Smooth muscle cell (in vitro differentiated cells): Measurements from ENCODE around the gene INHA. TPM values are rescaled to one million over a fixed set of nuclear protein-coding genes. Genes with fewer than 3 reads are reported as not detected.

Experiments used
- DNase-seq: peaks from one replicate; lab custom pipeline; 2025; ENCODE audit not compliant: unreplicated experiment; lab: John Stamatoyannopoulos, UW
- H2AFZ ChIP-seq: fragments of 200-600 bp; sonication (generic); 2 replicates; pipeline ENCODE4 v1.6.0; 2016; ENCODE audit warnings: antibody characterized with exemption, low read depth, mild to moderate bottlenecking
- H3F3A ChIP-seq: fragments of 200-600 bp; sonication (generic); 2 replicates; pipeline ENCODE4 v1.6.0; 2017; ENCODE audit warnings: antibody characterized with exemption, low read depth
- H3K27ac ChIP-seq: fragments of 200-600 bp; sonication (generic); 2 replicates; pipeline ENCODE4 v1.5.1; 2016; ENCODE audit warnings: low read depth, mild to moderate bottlenecking
- H3K27me3 ChIP-seq: fragments of 200-600 bp; sonication (generic); 2 replicates; pipeline ENCODE4 v1.6.1; 2016; ENCODE audit warnings: low read depth, mild to moderate bottlenecking
- H3K36me3 ChIP-seq: fragments of 200-600 bp; sonication (generic); 2 replicates; pipeline ENCODE4 v1.5.1; 2016; ENCODE audit warnings: low read depth
- H3K4me1 ChIP-seq: fragments of 200-600 bp; sonication (generic); 2 replicates; pipeline ENCODE4 v1.5.1; 2016; ENCODE audit warnings: low read depth
- H3K4me2 ChIP-seq: fragments of 200-600 bp; sonication (generic); 2 replicates; pipeline ENCODE4 v1.6.0; 2016; ENCODE audit warnings: mild to moderate bottlenecking
- H3K4me3 ChIP-seq: fragments of 200-600 bp; sonication (generic); 2 replicates; pipeline ENCODE4 v1.5.1; 2016; ENCODE audit warnings: mild to moderate bottlenecking
- H3K79me2 ChIP-seq: fragments of 200-600 bp; sonication (generic); 2 replicates; pipeline ENCODE4 v1.6.0; 2016; ENCODE audit warnings: low read depth, mild to moderate bottlenecking
- H3K9ac ChIP-seq: fragments of 200-600 bp; sonication (generic); 2 replicates; pipeline ENCODE4 v1.6.0; 2016; ENCODE audit warnings: low read depth
- H3K9me3 ChIP-seq: fragments of 200-600 bp; sonication (generic); replicated peaks from 2 replicates; pipeline ENCODE4 v1.5.1; 2016; ENCODE audit warnings: low read depth
- H4K20me1 ChIP-seq: fragments of 200-600 bp; sonication (generic); 2 replicates; pipeline ENCODE4 v1.6.0; 2016; ENCODE audit warnings: low read depth
- CTCF ChIP-seq: fragments of 200-600 bp; sonication (generic); IDR thresholded peaks from 2 replicates; pipeline ENCODE4 v1.5.1; 2017; ENCODE audit warnings: borderline replicate concordance, mild to moderate bottlenecking, antibody characterized with exemption; ENCODE audit not compliant: insufficient read depth, poor library complexity, severe bottlenecking
- WGBS: methylation state at CpG from one replicate; pipeline ENCODE4 v1.1.7; 2016; ENCODE audit warnings: low lambda C conversion rate; 5-methylcytosine and 5-hydroxymethylcytosine counted together
- polyA plus RNA-seq: library from polyadenylated mRNA; unstranded; fragments of >200 nt; fragmentation: Nextera tagmentation; extraction: Ambion mirVana; gene quantifications from 2 replicates; pipeline ENCODE4 v1.2.1, GENCODE V29; 2016
- total RNA-seq: library from RNA; depleted of rRNA; stranded (reverse); fragments of >200 nt; gene quantifications from 2 replicates; pipeline ENCODE4 v1.2.3, GENCODE V29; 2014

Gene INHA
- total and polyA plus RNA-seq, 2 experiments from 2014 or later = 4.0 to 4.3 TPM

- 98% methylated on average over 18 of the region's 18 CpGs for WGBS
- H4K20me1 ChIP-seq = peaks cover 4% of the 10 kb centered on the region
- H3K27ac ChIP-seq = no peak overlapping the region
- H3K9ac ChIP-seq = no peak overlapping the region
- no peaks in the 10 kb centered on the region for H3K9me3 ChIP-seq
- no peaks in the 10 kb centered on the region for H3K36me3 ChIP-seq
- no peak for DNase-seq
- no peak overlapping the region for H2AFZ ChIP-seq
- H3F3A ChIP-seq = no peaks in the 10 kb centered on the region
- no peak for TF ChIP-seq CTCF
- H3K4me3 ChIP-seq = no peak overlapping the region
- H3K79me2 ChIP-seq = no peaks in the 10 kb centered on the region
- peaks cover 11% of the 10 kb centered on the region for H3K4me1 ChIP-seq
- no peak overlapping the region for H3K4me2 ChIP-seq
- no peaks in the 10 kb centered on the region for H3K27me3 ChIP-seq
These were observed 23.1 kb upstream of the INHA start for GRCh38 chr2:219548990-219549389.

- no peak overlapping the region for H3K4me3 ChIP-seq
- WGBS = 93% methylated on average over 9 of the region's 9 CpGs
- H3F3A ChIP-seq = no peaks in the 10 kb centered on the region
- H3K4me1 ChIP-seq = peaks cover 5% of the 10 kb centered on the region
- no peak overlapping the region for H2AFZ ChIP-seq
- peaks cover 4% of the 10 kb centered on the region for H4K20me1 ChIP-seq
- no peaks in the 10 kb centered on the region for H3K27me3 ChIP-seq
- no peak for TF ChIP-seq CTCF
- no peaks in the 10 kb centered on the region for H3K9me3 ChIP-seq
- no peak overlapping the region for H3K4me2 ChIP-seq
- DNase-seq = no peak
- no peak overlapping the region for H3K27ac ChIP-seq
- no peak overlapping the region for H3K9ac ChIP-seq
- no peaks in the 10 kb centered on the region for H3K36me3 ChIP-seq
- H3K79me2 ChIP-seq = no peaks in the 10 kb centered on the region
These were observed 22.5 kb upstream of the INHA start for GRCh38 chr2:219549619-219550018.

GRCh38 chr2:219551441-219552381, 20.4 kb upstream of the INHA start:
- WGBS = 5% methylated on average over 43 of the region's 54 CpGs
- Histone ChIP-seq H3K36me3 (no peaks in the 10 kb centered on the region), H4K20me1 (peaks cover 4% of the 10 kb centered on the region), H3K4me3 (peak overlapping the region; percentile 61), H3K4me2 (peak overlapping the region; percentile 96), H3F3A (no peaks in the 10 kb centered on the region), H3K79me2 (no peaks in the 10 kb centered on the region), H3K27me3 (no peaks in the 10 kb centered on the region), H2AFZ (peak overlapping the region; percentile 54), H3K4me1 (peaks cover 4% of the 10 kb centered on the region), H3K9ac (no peak overlapping the region), H3K9me3 (no peaks in the 10 kb centered on the region), H3K27ac (no peak overlapping the region)
- TF ChIP-seq CTCF = no peak
- DNase-seq = peak; percentile 27
